ENCODE measurements around the gene COL4A5.
"Not testable (repeated sequence)": the region's sequence is repeated elsewhere in the genome, so short reads cannot be mapped to it uniquely, and the experiment has no call there.

The COL4A5 gene

GRCh38 chrX:108453841-108454240, 14.2 kb downstream of the COL4A5 start:
- in situ Hi-C loops (cut with MboI; ENCODE audit: low sequenced_read_pairs), result no loop called here

- in situ Hi-C loops (cut with MboI; ENCODE audit: low sequenced_read_pairs), result no loop called here
Measured at GRCh38 chrX:108456971-108457477, 17.4 kb downstream of the COL4A5 start.

GRCh38 chrX:108464604-108465003, 25.0 kb downstream of the COL4A5 start:
- in situ Hi-C loops (cut with MboI; ENCODE audit: low sequenced_read_pairs), result no loop called here

GRCh38 chrX:108468486-108468885, 28.8 kb downstream of the COL4A5 start:
- in situ Hi-C loops (cut with MboI; ENCODE audit: low sequenced_read_pairs), result no loop called here

- in situ Hi-C loops (cut with MboI; ENCODE audit: low sequenced_read_pairs), result no loop called here
Measured at GRCh38 chrX:108473979-108474378, 34.3 kb downstream of the COL4A5 start.

GRCh38 chrX:108481528-108481927, 41.9 kb downstream of the COL4A5 start:
- in situ Hi-C loops (cut with MboI; ENCODE audit: low sequenced_read_pairs), result not testable (repeated sequence)

- in situ Hi-C loops (cut with MboI; ENCODE audit: low sequenced_read_pairs), result no loop called here
Measured at GRCh38 chrX:108484251-108484650, 44.6 kb downstream of the COL4A5 start.

GRCh38 chrX:108485960-108486359, 46.3 kb downstream of the COL4A5 start:
- in situ Hi-C loops (cut with MboI; ENCODE audit: low sequenced_read_pairs), result no loop called here

GRCh38 chrX:108494406-108495090, 54.9 kb downstream of the COL4A5 start:
- in situ Hi-C loops (cut with MboI; ENCODE audit: low sequenced_read_pairs), result no loop called here

GRCh38 chrX:108511721-108512120, 72.1 kb downstream of the COL4A5 start:
- in situ Hi-C loops (cut with MboI; ENCODE audit: low sequenced_read_pairs), result no loop called here

- in situ Hi-C loops (cut with MboI; ENCODE audit: low sequenced_read_pairs), result no loop called here
Measured at GRCh38 chrX:108516184-108516583, 76.5 kb downstream of the COL4A5 start.

GRCh38 chrX:108527724-108528123, 88.1 kb downstream of the COL4A5 start:
- in situ Hi-C loops (cut with MboI; ENCODE audit: low sequenced_read_pairs), result no loop called here

GRCh38 chrX:108537005-108537404, 97.4 kb downstream of the COL4A5 start:
- in situ Hi-C loops (cut with MboI; ENCODE audit: low sequenced_read_pairs), result no loop called here

GRCh38 chrX:108541286-108541685, 101.6 kb downstream of the COL4A5 start:
- in situ Hi-C loops (cut with MboI; ENCODE audit: low sequenced_read_pairs), result no loop called here

GRCh38 chrX:108557580-108557979, 117.9 kb downstream of the COL4A5 start:
- in situ Hi-C loops (cut with MboI; ENCODE audit: low sequenced_read_pairs), result no loop called here

GRCh38 chrX:108558217-108558616, 118.6 kb downstream of the COL4A5 start:
- in situ Hi-C loops (cut with MboI; ENCODE audit: low sequenced_read_pairs), result no loop called here

GRCh38 chrX:108573136-108573535, 133.5 kb downstream of the COL4A5 start:
- in situ Hi-C loops (cut with MboI; ENCODE audit: low sequenced_read_pairs), result no loop called here

GRCh38 chrX:108582151-108582550, 142.5 kb downstream of the COL4A5 start:
- in situ Hi-C loops (cut with MboI; ENCODE audit: low sequenced_read_pairs), result no loop called here

- in situ Hi-C loops (cut with MboI; ENCODE audit: low sequenced_read_pairs), result no loop called here
Measured at GRCh38 chrX:108584617-108585211, 145.1 kb downstream of the COL4A5 start.

GRCh38 chrX:108590496-108590895, 150.9 kb downstream of the COL4A5 start:
- in situ Hi-C loops (cut with MboI; ENCODE audit: low sequenced_read_pairs), result no loop called here

GRCh38 chrX:108601276-108601675, 161.6 kb downstream of the COL4A5 start:
- in situ Hi-C loops (cut with MboI; ENCODE audit: low sequenced_read_pairs), result no loop called here

- in situ Hi-C loops (cut with MboI; ENCODE audit: low sequenced_read_pairs), result no loop called here
Measured at GRCh38 chrX:108610141-108610540, 170.5 kb downstream of the COL4A5 start.

GRCh38 chrX:108614616-108615015, 175.0 kb downstream of the COL4A5 start:
- in situ Hi-C loops (cut with MboI; ENCODE audit: low sequenced_read_pairs), result no loop called here
